ENCODE results near the gene NEMP1. TPM values are rescaled to one million over a fixed set of nuclear protein-coding genes. Genes with fewer than 3 reads are reported as not detected.

NEMP1 gene
- total and polyA plus RNA-seq, 2 of the 13 experiments (the other 11 are each of a cell fraction or from before 2014, with no cell fraction given), result 11.4 to 12.9 TPM

DNA sequence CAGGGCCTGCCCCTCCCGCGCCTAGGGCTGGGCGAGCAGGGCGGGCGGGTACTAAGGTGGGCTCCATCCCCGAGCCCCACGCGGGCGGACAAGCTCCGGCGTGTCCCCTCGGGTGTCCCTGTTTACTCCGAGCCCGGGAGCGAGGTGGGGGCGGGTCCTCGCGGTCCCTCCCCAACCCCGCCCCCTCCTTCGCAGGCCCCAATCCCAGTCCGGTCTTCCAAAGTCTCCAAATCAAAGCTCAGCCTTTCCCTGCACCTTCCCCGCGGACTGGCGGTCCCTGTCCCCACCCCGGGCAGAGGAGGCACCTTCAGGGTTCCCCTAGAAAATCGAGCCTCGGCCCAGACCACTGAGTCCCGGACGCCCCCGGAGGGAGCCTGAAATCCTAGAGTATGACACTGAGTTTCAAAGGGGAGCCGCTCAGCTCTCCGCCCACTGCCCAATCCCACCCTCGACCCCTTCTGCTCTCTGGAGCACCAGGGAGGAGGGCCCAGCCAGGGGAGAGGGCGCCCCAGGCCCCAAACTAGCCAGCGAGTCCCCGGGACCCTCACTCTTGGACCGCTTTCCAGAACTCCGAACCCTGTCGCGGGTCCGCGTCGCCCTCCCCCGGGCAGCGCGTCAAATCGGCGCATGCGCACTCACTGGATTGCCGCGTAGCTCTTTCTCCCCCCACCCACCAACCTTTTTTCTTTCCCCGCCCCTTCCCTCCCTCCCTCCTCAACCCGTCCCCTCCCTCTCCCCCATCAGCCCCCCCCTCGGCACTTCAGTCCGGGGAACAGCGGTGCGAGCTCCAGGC lies 49.3 kb upstream of the NEMP1 start, which contains the start of gene LRP1 (continued):
- TF ChIP-seq FOXP1 (IDR thresholded peaks at IDR 0.05) (no peak), FOXP1 (CRISPR knock-in tag; IDR thresholded peaks at IDR 0.05) (peak; percentile 8; the same call in 1 of the 2 replicates), ZNF569 (CRISPR knock-in tag; IDR thresholded peaks at IDR 0.05; ENCODE audit: borderline replicate concordance) (no peak), ZNF747 (CRISPR knock-in tag; IDR thresholded peaks at IDR 0.05; ENCODE audit: borderline replicate concordance) (peak; percentile 42; the same call in 1 of the 2 replicates), ZNF317 (CRISPR knock-in tag; IDR thresholded peaks at IDR 0.05) (0 out of 2 replicates have a peak, but pooled peaks have one; percentile 40), STAG1 (CRISPR knock-in tag; IDR thresholded peaks at IDR 0.05) (no peak), ZNF781 (CRISPR knock-in tag; IDR thresholded peaks at IDR 0.05; ENCODE audit: borderline replicate concordance, not compliant biosample characterization) (no peak), HMG20A (CRISPR knock-in tag; IDR thresholded peaks at IDR 0.05; ENCODE audit: borderline replicate concordance) (no peak), MATR3 (CRISPR knock-in tag; IDR thresholded peaks at IDR 0.05) (no peak), TP53 (CRISPR knock-in tag; conservative IDR thresholded peaks at IDR 0.05) (peak; percentile 85; the same call in 1 of the 2 replicates), ZFP36L1 (CRISPR knock-in tag; IDR thresholded peaks at IDR 0.05) (no peak; the same call in 1 of the 2 replicates), ZNF282 (IDR thresholded peaks at IDR 0.05; ENCODE audit: partially characterized antibody) (no peak), ZNF672 (CRISPR knock-in tag; IDR thresholded peaks at IDR 0.05) (no peak), ZSCAN31 (CRISPR knock-in tag; IDR thresholded peaks at IDR 0.05; ENCODE audit: low read depth) (0 out of 2 replicates have a peak, but pooled peaks have one; percentile 31), PAF1 (CRISPR knock-in tag; IDR thresholded peaks at IDR 0.05) (no peak), SOX13 (IDR thresholded peaks at IDR 0.05) (no peak), SOX13 (CRISPR knock-in tag; conservative IDR thresholded peaks at IDR 0.05 in 1 of 2, IDR thresholded peaks at IDR 0.05 in 1 of 2) (peak in 1 of 2 experiments; percentile 8; a peak in 1 of 4 replicates)
- TF ChIP-seq, protein P1, sequence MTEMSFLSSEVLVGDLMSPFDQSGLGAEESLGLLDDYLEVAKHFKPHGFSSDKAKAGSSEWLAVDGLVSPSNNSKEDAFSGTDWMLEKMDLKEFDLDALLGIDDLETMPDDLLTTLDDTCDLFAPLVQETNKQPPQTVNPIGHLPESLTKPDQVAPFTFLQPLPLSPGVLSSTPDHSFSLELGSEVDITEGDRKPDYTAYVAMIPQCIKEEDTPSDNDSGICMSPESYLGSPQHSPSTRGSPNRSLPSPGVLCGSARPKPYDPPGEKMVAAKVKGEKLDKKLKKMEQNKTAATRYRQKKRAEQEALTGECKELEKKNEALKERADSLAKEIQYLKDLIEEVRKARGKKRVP (CRISPR knock-in tag; IDR thresholded peaks at IDR 0.05), result 0 out of 4 replicates have a peak, but pooled peaks of 1 of the 2 experiments have one; percentile 14
- TF ChIP-seq, protein P2, sequence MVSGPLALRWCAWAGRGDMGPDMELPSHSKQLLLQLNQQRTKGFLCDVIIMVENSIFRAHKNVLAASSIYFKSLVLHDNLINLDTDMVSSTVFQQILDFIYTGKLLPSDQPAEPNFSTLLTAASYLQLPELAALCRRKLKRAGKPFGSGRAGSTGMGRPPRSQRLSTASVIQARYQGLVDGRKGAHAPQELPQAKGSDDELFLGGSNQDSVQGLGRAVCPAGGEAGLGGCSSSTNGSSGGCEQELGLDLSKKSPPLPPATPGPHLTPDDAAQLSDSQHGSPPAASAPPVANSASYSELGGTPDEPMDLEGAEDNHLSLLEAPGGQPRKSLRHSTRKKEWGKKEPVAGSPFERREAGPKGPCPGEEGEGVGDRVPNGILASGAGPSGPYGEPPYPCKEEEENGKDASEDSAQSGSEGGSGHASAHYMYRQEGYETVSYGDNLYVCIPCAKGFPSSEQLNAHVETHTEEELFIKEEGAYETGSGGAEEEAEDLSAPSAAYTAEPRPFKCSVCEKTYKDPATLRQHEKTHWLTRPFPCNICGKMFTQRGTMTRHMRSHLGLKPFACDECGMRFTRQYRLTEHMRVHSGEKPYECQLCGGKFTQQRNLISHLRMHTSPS (CRISPR knock-in tag; IDR thresholded peaks at IDR 0.05; ENCODE audit: low read depth), result 0 out of 2 replicates have a peak, but pooled peaks have one; percentile 46
- TF ChIP-seq, protein P3, sequence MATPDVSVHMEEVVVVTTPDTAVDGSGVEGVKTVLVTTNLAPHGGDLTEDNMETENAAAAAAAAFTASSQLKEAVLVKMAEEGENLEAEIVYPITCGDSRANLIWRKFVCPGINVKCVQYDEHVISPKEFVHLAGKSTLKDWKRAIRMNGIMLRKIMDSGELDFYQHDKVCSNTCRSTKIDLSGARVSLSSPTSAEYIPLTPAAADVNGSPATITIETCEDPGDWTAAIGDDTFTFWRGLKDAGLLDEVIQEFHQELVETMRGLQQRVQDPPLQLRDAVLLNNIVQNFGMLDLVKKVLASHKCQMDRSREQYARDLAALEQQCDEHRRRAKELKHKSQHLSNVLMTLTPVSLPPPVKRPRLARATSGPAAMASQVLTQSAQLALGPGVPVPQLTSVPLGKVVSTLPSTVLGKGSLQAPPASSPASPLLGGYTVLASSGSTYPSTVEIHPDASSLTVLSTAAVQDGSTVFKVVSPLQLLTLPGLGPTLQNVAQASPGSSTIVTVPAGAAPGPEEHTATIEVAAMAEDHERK (CRISPR knock-in tag; IDR thresholded peaks at IDR 0.05; ENCODE audit: low read depth), result no peak
- TF ChIP-seq, protein P4, sequence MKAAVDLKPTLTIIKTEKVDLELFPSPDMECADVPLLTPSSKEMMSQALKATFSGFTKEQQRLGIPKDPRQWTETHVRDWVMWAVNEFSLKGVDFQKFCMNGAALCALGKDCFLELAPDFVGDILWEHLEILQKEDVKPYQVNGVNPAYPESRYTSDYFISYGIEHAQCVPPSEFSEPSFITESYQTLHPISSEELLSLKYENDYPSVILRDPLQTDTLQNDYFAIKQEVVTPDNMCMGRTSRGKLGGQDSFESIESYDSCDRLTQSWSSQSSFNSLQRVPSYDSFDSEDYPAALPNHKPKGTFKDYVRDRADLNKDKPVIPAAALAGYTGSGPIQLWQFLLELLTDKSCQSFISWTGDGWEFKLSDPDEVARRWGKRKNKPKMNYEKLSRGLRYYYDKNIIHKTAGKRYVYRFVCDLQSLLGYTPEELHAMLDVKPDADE (CRISPR knock-in tag; IDR thresholded peaks at IDR 0.05), result no peak
- TF ChIP-seq, protein P5, sequence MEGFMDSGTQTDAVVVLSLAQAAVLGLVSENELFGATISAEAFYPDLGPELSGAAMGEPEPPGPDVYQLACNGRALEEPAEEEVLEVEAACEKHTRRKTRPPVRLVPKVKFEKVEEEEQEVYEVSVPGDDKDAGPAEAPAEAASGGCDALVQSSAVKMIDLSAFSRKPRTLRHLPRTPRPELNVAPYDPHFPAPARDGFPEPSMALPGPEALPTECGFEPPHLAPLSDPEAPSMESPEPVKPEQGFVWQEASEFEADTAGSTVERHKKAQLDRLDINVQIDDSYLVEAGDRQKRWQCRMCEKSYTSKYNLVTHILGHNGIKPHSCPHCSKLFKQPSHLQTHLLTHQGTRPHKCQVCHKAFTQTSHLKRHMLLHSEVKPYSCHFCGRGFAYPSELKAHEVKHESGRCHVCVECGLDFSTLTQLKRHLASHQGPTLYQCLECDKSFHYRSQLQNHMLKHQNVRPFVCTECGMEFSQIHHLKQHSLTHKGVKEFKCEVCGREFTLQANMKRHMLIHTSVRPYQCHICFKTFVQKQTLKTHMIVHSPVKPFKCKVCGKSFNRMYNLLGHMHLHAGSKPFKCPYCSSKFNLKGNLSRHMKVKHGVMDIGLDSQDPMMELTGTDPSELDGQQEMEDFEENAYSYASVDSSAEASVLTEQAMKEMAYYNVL (CRISPR knock-in tag; IDR thresholded peaks at IDR 0.05; ENCODE audit: borderline replicate concordance), result 0 out of 2 replicates have a peak, but pooled peaks have one; percentile 14

Measured in HepG2 (cell line).